GM10847 (cell line): Measurements from ENCODE around the gene OAS2.

Experiments used
- POLR2A ChIP-seq: IDR thresholded peaks from 2 replicates; pipeline ENCODE4 v1.6.1; 2011; ENCODE audit not compliant: insufficient read length; ENCODE audit errors: extremely low read depth

Gene OAS2

GRCh38 chr12:112969547-112970306 lies 8.6 kb upstream of the OAS2 start:
- no peak for TF ChIP-seq POLR2A

GRCh38 chr12:112970391-112970790 lies 7.9 kb upstream of the OAS2 start:
- no peak for TF ChIP-seq POLR2A

GRCh38 chr12:112971248-112971647 lies 7.1 kb upstream of the OAS2 start:
- no peak for TF ChIP-seq POLR2A

GRCh38 chr12:112973011-112973735 lies 5.1 kb upstream of the OAS2 start:
- no peak for TF ChIP-seq POLR2A

GRCh38 chr12:112973818-112974231 lies 4.5 kb upstream of the OAS2 start:
- no peak for TF ChIP-seq POLR2A

- TF ChIP-seq POLR2A = no peak
Measured at GRCh38 chr12:112974904-112975303, 3.4 kb upstream of the OAS2 start.

GRCh38 chr12:112977139-112977538 lies 1.2 kb upstream of the OAS2 start:
- no peak for TF ChIP-seq POLR2A

- TF ChIP-seq POLR2A = no peak
Measured at GRCh38 chr12:112977641-112978040, 678 bp upstream of the OAS2 start.

GRCh38 chr12:112979041-112979680 lies 842 bp downstream of the OAS2 start:
- TF ChIP-seq POLR2A = peak; percentile 53

- TF ChIP-seq POLR2A = no peak
Measured at GRCh38 chr12:112980491-112981158, 2.3 kb downstream of the OAS2 start.

- TF ChIP-seq POLR2A = no peak
Measured at GRCh38 chr12:112985642-112986290, 7.4 kb downstream of the OAS2 start.

- no peak for TF ChIP-seq POLR2A
Measured at GRCh38 chr12:112986291-112986800, 8.0 kb downstream of the OAS2 start.

GRCh38 chr12:112987561-112987960 lies 9.2 kb downstream of the OAS2 start:
- no peak for TF ChIP-seq POLR2A

- no peak for TF ChIP-seq POLR2A
Measured at GRCh38 chr12:112988224-112988623, 9.9 kb downstream of the OAS2 start.

GRCh38 chr12:112989806-112990205 lies 11.5 kb downstream of the OAS2 start:
- TF ChIP-seq POLR2A = no peak
